ENCODE results near the gene ZNF770.

The ZNF770 gene

DNA sequence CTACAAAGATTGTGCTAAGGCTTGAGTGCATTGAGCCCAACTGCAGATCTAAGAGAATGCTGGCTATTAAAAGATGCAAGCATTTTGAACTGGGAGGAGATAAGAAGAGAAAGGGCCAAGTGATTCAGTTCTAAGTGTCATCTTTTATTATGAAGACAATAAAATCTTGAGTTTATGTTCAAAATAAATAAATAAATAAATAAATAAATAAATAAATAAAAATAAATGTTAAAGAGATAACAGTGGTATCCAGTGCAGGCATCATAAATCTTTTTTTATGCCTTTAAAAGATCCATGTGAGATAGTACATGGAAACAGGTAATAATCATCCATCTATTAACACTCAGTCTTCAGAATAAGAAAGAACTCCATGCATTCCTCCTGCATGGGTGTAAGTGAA lies 44.8 kb downstream of the ZNF770 start (continued):
- TF ChIP-seq ZNF518A (tag by site-specific recombination; conservative IDR thresholded peaks at IDR 0.05; ENCODE audit: low read depth) (peak; percentile 90), ZNF266 (tag by site-specific recombination; IDR thresholded peaks at IDR 0.05; ENCODE audit: low read depth) (peak; percentile 60; the same call in 1 of the 2 replicates), ZNF664 (tag by site-specific recombination; IDR thresholded peaks at IDR 0.05) (peak; percentile 66; the same call in 1 of the 2 replicates), ZNF623 (tag by site-specific recombination; IDR thresholded peaks at IDR 0.05) (peak; percentile 75)

DNA sequence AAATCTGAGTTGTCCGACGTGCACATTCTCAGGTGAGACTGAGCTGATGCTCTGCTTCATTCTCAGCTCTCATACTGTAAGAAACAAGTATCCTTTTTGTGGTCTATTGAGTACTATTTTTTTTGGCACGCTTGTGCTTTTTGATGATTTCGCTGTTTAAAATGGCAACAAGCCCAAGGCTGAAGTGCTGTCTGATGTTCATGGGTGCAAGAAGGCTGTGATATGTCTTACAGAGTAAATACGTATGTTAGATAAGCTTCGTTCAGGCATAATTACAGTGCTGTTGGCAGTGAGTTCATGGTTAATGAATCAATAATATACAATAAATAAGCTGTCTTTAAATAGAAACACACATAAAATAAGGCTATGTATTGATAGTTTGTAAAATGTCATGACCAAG lies 45.7 kb downstream of the ZNF770 start:
- H3K9me3 ChIP-seq (ENCODE audit: control insufficient read depth, insufficient read depth, low read depth, low read length) = no peaks in the 10 kb centered on the region
- peaks cover 10% of the 10 kb centered on the region for H3K4me1 ChIP-seq (ENCODE audit: control insufficient read depth, insufficient read depth, low read length)
- POLR2A ChIA-PET = no interaction called here
- no peak overlapping the region for H3K27ac ChIP-seq (ENCODE audit: extremely low read depth, low read depth, low read length)
- H3K4me3 ChIP-seq (ENCODE audit: low read depth, low read length) = no peak overlapping the region
- CTCF ChIA-PET = interaction anchor here (0.5 kb wide), 1 partner anchor 280 kb away, joined by 6 read pairs; no protein-coding TSS in a partner anchor
- peaks cover 13 to 43% of the 10 kb centered on the region in 2 experiments for H3K36me3 ChIP-seq (ENCODE audit: control insufficient read depth in 2 of 2, insufficient read depth in 1 of 2, low read length in 2 of 2)
- TF ChIP-seq PRDM4 (tag by site-specific recombination; IDR thresholded peaks at IDR 0.05) (peak; percentile 53; the same call in 1 of the 2 replicates), ZBTB17 (tag by site-specific recombination; IDR thresholded peaks at IDR 0.05) (peak; percentile 64), ZNF354C (tag by site-specific recombination; IDR thresholded peaks at IDR 0.05; ENCODE audit: borderline replicate concordance, low read depth) (no peak), ZNF394 (tag by site-specific recombination; IDR thresholded peaks at IDR 0.05; ENCODE audit: borderline replicate concordance) (0 out of 2 replicates have a peak, but pooled peaks have one; percentile 25), ZNF692 (tag by site-specific recombination; IDR thresholded peaks at IDR 0.05) (peak; percentile 76), ZNF184 (tag by site-specific recombination; IDR thresholded peaks at IDR 0.05) (peak; percentile 75; the same call in 1 of the 2 replicates), BCL11A (tag by site-specific recombination; IDR thresholded peaks at IDR 0.05; ENCODE audit: low read depth) (peak; percentile 66; the same call in 1 of the 2 replicates), ZFP69B (tag by site-specific recombination; IDR thresholded peaks at IDR 0.05) (0 out of 2 replicates have a peak, but pooled peaks have one; percentile 30), ZNF843 (tag by site-specific recombination; IDR thresholded peaks at IDR 0.05) (peak; percentile 92), ZNF580 (tag by site-specific recombination; IDR thresholded peaks at IDR 0.05) (0 out of 2 replicates have a peak, but pooled peaks have one; percentile 24), KLF8 (tag by site-specific recombination; IDR thresholded peaks at IDR 0.05) (peak; percentile 66; the same call in 1 of the 2 replicates), ZNF114 (tag by site-specific recombination; IDR thresholded peaks at IDR 0.05) (no peak), TSHZ1 (tag by site-specific recombination; IDR thresholded peaks at IDR 0.05; ENCODE audit: borderline replicate concordance) (peak; percentile 67; the same call in 1 of the 2 replicates), ZNF624 (tag by site-specific recombination; IDR thresholded peaks at IDR 0.05) (no peak), ZFP3 (tag by site-specific recombination; IDR thresholded peaks at IDR 0.05; ENCODE audit: low read depth) (no peak), ZBTB6 (tag by site-specific recombination; IDR thresholded peaks at IDR 0.05) (no peak), EGR2 (tag by site-specific recombination; IDR thresholded peaks at IDR 0.05; ENCODE audit: low read depth) (no peak), WT1 (tag by site-specific recombination; IDR thresholded peaks at IDR 0.05) (peak; percentile 48; the same call in 1 of the 2 replicates)
